H9 (cell line): Measurements from ENCODE around the gene SMIM1. TPM values are rescaled to one million over a fixed set of nuclear protein-coding genes. Genes with fewer than 3 reads are reported as not detected.

Experiments used
- DNase-seq: peaks from one replicate; pipeline ENCODE4 v3.0.0-alpha.2; 2017
- H2AFZ ChIP-seq: one replicate; pipeline ENCODE4 v1.6.1; 2013; ENCODE audit warnings: mild to moderate bottlenecking, low read length, control low read depth, moderate library complexity
- H2AK5ac ChIP-seq: 2 replicates; pipeline ENCODE4 v1.6.1; 2013; ENCODE audit warnings: low read length, control low read depth, mixed read lengths; ENCODE audit not compliant: insufficient read length
- H2BK120ac ChIP-seq: one replicate; pipeline ENCODE4 v1.6.1; 2013; ENCODE audit warnings: low read depth, mild to moderate bottlenecking, low read length, control low read depth, inconsistent platforms; ENCODE audit not compliant: poor library complexity, severe bottlenecking
- H2BK12ac ChIP-seq: 2 replicates; pipeline ENCODE4 v1.6.1; 2013; ENCODE audit warnings: low read length, control low read depth, mixed read lengths, low read depth; ENCODE audit not compliant: insufficient read length
- H2BK15ac ChIP-seq: 2 replicates; pipeline ENCODE4 v1.6.1; 2013; ENCODE audit warnings: low read depth, low read length, control low read depth
- H2BK20ac ChIP-seq: one replicate; pipeline ENCODE4 v1.6.1; 2013; ENCODE audit warnings: low read depth, mild to moderate bottlenecking, low read length, control low read depth, inconsistent platforms; ENCODE audit not compliant: poor library complexity, severe bottlenecking
- H2BK5ac ChIP-seq: 2 replicates; pipeline ENCODE4 v1.6.1; 2013; ENCODE audit warnings: low read length, control low read depth, mixed read lengths; ENCODE audit not compliant: insufficient read length
- H3K14ac ChIP-seq: 2 replicates; pipeline ENCODE4 v1.6.1; 2013; ENCODE audit warnings: low read length, control low read depth; ENCODE audit not compliant: insufficient read depth
- H3K18ac ChIP-seq: 2 replicates; pipeline ENCODE4 v1.6.1; 2013; ENCODE audit warnings: low read depth, mild to moderate bottlenecking, mixed read lengths, low read length, control low read depth; ENCODE audit not compliant: insufficient read length
- H3K23ac ChIP-seq: 2 replicates; pipeline ENCODE4 v1.6.1; 2013; ENCODE audit warnings: low read length, control low read depth, mixed read lengths, low read depth; ENCODE audit not compliant: insufficient read length
- H3K23me2 ChIP-seq: 2 replicates; pipeline ENCODE4 v1.6.1; 2013; ENCODE audit warnings: low read depth, mild to moderate bottlenecking, mixed read lengths, low read length, control low read depth; ENCODE audit not compliant: insufficient read length, poor library complexity, severe bottlenecking
- H3K27ac ChIP-seq: 2 replicates; pipeline ENCODE4 v1.5.1; 2013; ENCODE audit warnings: low read length, control low read depth, mixed read lengths, low read depth; ENCODE audit not compliant: insufficient read length
- H3K27me3 ChIP-seq: 2 replicates; pipeline ENCODE4 v1.6.1; 2013; ENCODE audit warnings: low read length, control low read depth, inconsistent platforms; ENCODE audit not compliant: insufficient read depth
- H3K4ac ChIP-seq: 2 replicates; pipeline ENCODE4 v1.6.1; 2013; ENCODE audit warnings: low read depth, mild to moderate bottlenecking, control low read depth, inconsistent platforms, low read length, moderate library complexity
- H3K4me1 ChIP-seq: 2 replicates; pipeline ENCODE4 v1.6.1; 2013; ENCODE audit warnings: low read length, control low read depth, inconsistent platforms; ENCODE audit not compliant: insufficient read depth
- H3K4me2 ChIP-seq: 2 replicates; pipeline ENCODE4 v1.6.1; 2013; ENCODE audit warnings: low read length, control low read depth, mixed read lengths; ENCODE audit not compliant: insufficient read length, insufficient read depth
- H3K56ac ChIP-seq: 2 replicates; pipeline ENCODE4 v1.6.1; 2013; ENCODE audit warnings: low read depth, mild to moderate bottlenecking, mixed read lengths, low read length, control low read depth; ENCODE audit not compliant: insufficient read length
- H3K79me1 ChIP-seq: 2 replicates; pipeline ENCODE4 v1.6.1; 2013; ENCODE audit warnings: low read depth, mild to moderate bottlenecking, moderate library complexity, low read length, control low read depth, inconsistent platforms; ENCODE audit not compliant: insufficient read depth, poor library complexity, severe bottlenecking
- H3K79me2 ChIP-seq: 2 replicates; pipeline ENCODE4 v1.6.1; 2013; ENCODE audit warnings: low read length, control low read depth, inconsistent platforms; ENCODE audit not compliant: insufficient read depth
- H3K9ac ChIP-seq: 2 replicates; pipeline ENCODE4 v1.6.1; 2013; ENCODE audit warnings: low read length, control low read depth, mixed read lengths; ENCODE audit not compliant: insufficient read length; ENCODE audit errors: extremely low read depth
- H3K9me3 ChIP-seq: one replicate; pipeline ENCODE4 v1.6.1; 2013; ENCODE audit warnings: low read depth, low read length, inconsistent platforms; ENCODE audit not compliant: control insufficient read depth
- H3T11ph ChIP-seq: one replicate; pipeline ENCODE4 v1.6.1; 2013; ENCODE audit warnings: mild to moderate bottlenecking, low read length, control low read depth, inconsistent platforms
- H4K20me1 ChIP-seq: one replicate; pipeline ENCODE4 v1.6.1; 2013; ENCODE audit not compliant: control insufficient read depth, insufficient read length, insufficient read depth
- H4K5ac ChIP-seq: 2 replicates; pipeline ENCODE4 v1.6.1; 2013; ENCODE audit warnings: low read depth, mild to moderate bottlenecking, mixed read lengths, low read length, control low read depth; ENCODE audit not compliant: insufficient read length
- H4K8ac ChIP-seq: replicated peaks from 2 replicates; pipeline ENCODE4 v1.6.1; 2013; ENCODE audit warnings: low read length, control low read depth, mixed read lengths, low read depth; ENCODE audit not compliant: insufficient read length
- H4K91ac ChIP-seq: 2 replicates; pipeline ENCODE4 v1.6.1; 2013; ENCODE audit warnings: low read depth, mild to moderate bottlenecking, moderate library complexity, mixed read lengths, low read length, control low read depth; ENCODE audit not compliant: insufficient read length
- H3K27ac Mint-ChIP-seq, 3 experiments: 2 replicates in 2 of 3; 3 replicates in 1 of 3; pipeline ENCODE4 v1.8.0; 2020 to 2021; ENCODE audit warnings: mixed read lengths in 3 of 3, mild to moderate bottlenecking in 1 of 3, moderate library complexity in 1 of 3
- H3K27me3 Mint-ChIP-seq: 2 replicates; pipeline ENCODE4 v1.8.0; 2021; ENCODE audit warnings: low read depth, mild to moderate bottlenecking, moderate library complexity, mixed read lengths
- H3K36me3 Mint-ChIP-seq, 3 experiments: 2 replicates in 2 of 3; 3 replicates in 1 of 3; pipeline ENCODE4 v1.8.0; 2020 to 2021; ENCODE audit warnings: low read depth in 3 of 3, mixed read lengths in 3 of 3; ENCODE audit not compliant: insufficient read depth in 1 of 3
- H3K4me1 Mint-ChIP-seq, 2 experiments: 2 replicates each; pipeline ENCODE4 v1.8.0; 2020; ENCODE audit warnings: mixed read lengths in 2 of 2
- H3K4me3 Mint-ChIP-seq, 2 experiments: 2 replicates in 1 of 2; 3 replicates in 1 of 2; pipeline ENCODE4 v1.8.0; 2020 to 2021; ENCODE audit warnings: mild to moderate bottlenecking in 2 of 2, mixed read lengths in 2 of 2, moderate library complexity in 1 of 2
- H3K9me3 Mint-ChIP-seq, 2 experiments: 2 replicates in 1 of 2; 3 replicates in 1 of 2; pipeline ENCODE4 v1.8.0; 2020; ENCODE audit warnings: mild to moderate bottlenecking in 2 of 2, mixed read lengths in 2 of 2, moderate library complexity in 1 of 2
- CTCF ChIP-seq: fragments of 200-600 bp; sonication (generic); conservative IDR thresholded peaks from 3 replicates; pipeline ENCODE4 v1.8.0; 2021; ENCODE audit warnings: antibody characterized with exemption, mild to moderate bottlenecking
- WGBS: extraction: QIAGEN DNeasy Blood & Tissue Kit; methylation state at CpG from one replicate; pipeline ENCODE4 v1.1.7; 2013; ENCODE audit warnings: missing lambda C conversion rate, low lambda C conversion rate, mixed read lengths; ENCODE audit not compliant: insufficient read length; ENCODE audit errors: extremely low coverage; 5-methylcytosine and 5-hydroxymethylcytosine counted together
- total RNA-seq: library from RNA; stranded (reverse); gene quantifications from 2 replicates; pipeline ENCODE4 v1.2.1, GENCODE V29; 2021

SMIM1 gene
- total RNA-seq, 1 experiment from 2014 or later = 5.3 TPM

GRCh38 chr1:3762151-3762872 lies 10.2 kb upstream of the SMIM1 start:
- no CpG with 5 or more reads among the region's 15 CpGs for WGBS
- Histone ChIP-seq H2BK120ac (no peak overlapping the region), H2BK20ac (no peak overlapping the region), H3K9me3 (no peaks in the 10 kb centered on the region), H2BK5ac (no peak overlapping the region), H3K18ac (no peak overlapping the region), H3K79me2 (no peaks in the 10 kb centered on the region), H4K91ac (no peak overlapping the region), H3K4me2 (no peak overlapping the region), H3K9ac (no peak overlapping the region), H3K79me1 (no peaks in the 10 kb centered on the region), H3K4me1 (no peaks in the 10 kb centered on the region), H4K20me1 (no peaks in the 10 kb centered on the region), H3K14ac (0 out of 2 replicates have a peak overlapping the region, but pooled peaks have one; percentile 22), H3K23me2 (no peaks in the 10 kb centered on the region), H4K8ac (no peak overlapping the region), H3K4ac (no peak overlapping the region), H2BK15ac (no peak overlapping the region), H3K27ac (no peak overlapping the region), H3K23ac (no peak overlapping the region), H2BK12ac (no peak overlapping the region), H3T11ph (no peak overlapping the region), H3K56ac (no peak overlapping the region), H3K27me3 (no peaks in the 10 kb centered on the region), H4K5ac (no peak overlapping the region), H2AK5ac (no peak overlapping the region), H2AFZ (no peak overlapping the region)
- TF ChIP-seq CTCF = no peak
- Mint-ChIP-seq H3K9me3 (peaks cover 20 to 27% of the 10 kb centered on the region in 2 experiments; a peak in 4 of 5 replicates), H3K27me3 (peaks cover 57% of the 10 kb centered on the region), H3K4me1 (peaks cover under 1 to 3% of the 10 kb centered on the region in 2 experiments), H3K4me3 (no peak overlapping the region), H3K27ac (no peak overlapping the region), H3K36me3 (peaks cover 0 to 11% (median 6%) of the 10 kb centered on the region in 3 experiments; a peak in 5 of 7 replicates)
- DNase-seq = no peak
